CD4-positive, alpha-beta T cell treated with Interleukin-17A for 1 hour (primary cell): ENCODE results near the gene GPATCH2L.

ENCODE experiments used
- DNase-seq: peaks from one replicate; pipeline ENCODE4 v3.0.0-alpha.2; 2020

Gene GPATCH2L

GRCh38 chr14:76259029-76259735, 107.5 kb downstream of the GPATCH2L start:
- no peak for DNase-seq

DNA sequence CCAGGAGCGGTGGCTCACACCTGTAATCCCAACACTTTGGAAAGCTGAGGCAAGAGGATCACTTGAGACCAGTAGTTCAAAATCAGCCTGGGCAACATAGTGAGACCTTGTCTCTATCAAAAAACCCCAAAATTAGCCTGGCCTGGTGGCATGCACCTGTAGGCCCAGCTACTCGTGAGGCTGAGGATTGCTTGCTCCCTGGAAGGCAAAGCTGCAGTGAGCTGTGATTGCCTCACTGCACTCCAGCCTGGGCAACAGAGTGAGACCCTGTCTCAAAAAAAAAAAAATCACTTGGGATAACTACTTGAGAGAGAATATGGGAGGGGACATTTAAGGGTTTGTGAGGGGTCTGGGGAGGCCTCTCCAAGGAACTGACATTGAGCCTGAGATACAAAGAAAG, 109.0 kb downstream of the GPATCH2L start:
- no peak for DNase-seq

- DNase-seq = no peak
Observed at GRCh38 chr14:76261371-76261811, 109.7 kb downstream of the GPATCH2L start.

DNA sequence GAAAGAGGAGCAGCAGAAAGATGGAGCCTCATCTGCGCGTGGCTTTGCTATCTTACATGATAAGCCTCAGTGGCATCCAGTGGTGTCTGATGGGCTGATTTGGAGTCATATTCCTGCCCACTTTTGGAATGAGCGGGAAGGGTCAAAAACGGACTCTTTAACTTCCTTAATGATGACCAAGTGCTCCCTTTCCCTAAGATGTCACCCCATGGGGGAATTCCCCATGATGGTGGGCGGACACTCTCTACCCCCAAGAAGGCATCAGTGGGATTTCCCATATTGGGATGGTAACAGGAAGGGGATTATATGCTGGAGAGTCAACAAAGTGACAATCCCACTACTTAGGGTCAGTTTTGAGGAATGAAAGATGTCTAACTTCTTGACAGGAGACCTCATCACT, 110.9 kb downstream of the GPATCH2L start:
- DNase-seq = no peak
